KMS-11 (cell line): ENCODE results near the gene CIT.

Source experiments
- H2AFZ ChIP-seq: fragments of 200-600 bp; sonication (generic); 2 replicates; pipeline ENCODE4 v1.6.1; 2016; ENCODE audit warnings: antibody characterized with exemption, mixed run types, low read depth
- H3K27ac ChIP-seq: fragments of 200-600 bp; sonication (generic); 2 replicates; pipeline ENCODE4 v1.6.1; 2016; ENCODE audit warnings: mild to moderate bottlenecking, mixed run types
- H3K27me3 ChIP-seq: fragments of 200-600 bp; sonication (generic); 2 replicates; pipeline ENCODE4 v1.6.1; 2017; ENCODE audit warnings: mild to moderate bottlenecking, low read depth, mixed run types, moderate library complexity; ENCODE audit not compliant: insufficient read depth
- H3K36me3 ChIP-seq: fragments of 200-600 bp; sonication (generic); 2 replicates; pipeline ENCODE4 v1.6.1; 2017; ENCODE audit warnings: mild to moderate bottlenecking, mixed run types; ENCODE audit not compliant: insufficient read depth
- H3K4me1 ChIP-seq: fragments of 200-600 bp; sonication (generic); 2 replicates; pipeline ENCODE4 v1.6.1; 2016; ENCODE audit warnings: mild to moderate bottlenecking, low read depth, mixed run types; ENCODE audit not compliant: poor library complexity, severe bottlenecking
- H3K4me2 ChIP-seq: fragments of 200-600 bp; sonication (generic); 2 replicates; pipeline ENCODE4 v1.7.0; 2016; ENCODE audit warnings: mild to moderate bottlenecking, mixed run types
- H3K4me3 ChIP-seq: fragments of 200-600 bp; sonication (generic); IDR thresholded peaks from 2 replicates; pipeline ENCODE4 v1.6.1; 2017; ENCODE audit warnings: low read depth, low read length, mixed read lengths; ENCODE audit not compliant: insufficient read depth
- H3K79me2 ChIP-seq: fragments of 200-600 bp; sonication (generic); 2 replicates; pipeline ENCODE4 v1.6.1; 2016; ENCODE audit warnings: low read depth, mixed run types; ENCODE audit not compliant: insufficient read depth
- H3K9ac ChIP-seq: fragments of 200-600 bp; sonication (generic); 2 replicates; pipeline ENCODE4 v1.6.1; 2016; ENCODE audit warnings: mild to moderate bottlenecking, mixed run types
- H4K20me1 ChIP-seq: fragments of 200-600 bp; sonication (generic); 2 replicates; pipeline ENCODE4 v1.6.1; 2016; ENCODE audit warnings: mild to moderate bottlenecking, mixed run types; ENCODE audit not compliant: insufficient read depth
- CTCF ChIP-seq: fragments of 200-600 bp; sonication (generic); conservative IDR thresholded peaks from 2 replicates; pipeline ENCODE4 v1.6.1; 2017; ENCODE audit warnings: low read depth, mild to moderate bottlenecking, antibody characterized with exemption, low read length, moderate library complexity, mixed read lengths

Gene CIT

GRCh38 chr12:119883237-119883636 is 6.1 kb upstream of the CIT start:
- no peak overlapping the region for H3K9ac ChIP-seq
- no peaks in the 10 kb centered on the region for H3K27me3 ChIP-seq
- H3K79me2 ChIP-seq, result no peaks in the 10 kb centered on the region
- H3K4me1 ChIP-seq, result no peaks in the 10 kb centered on the region
- H3K36me3 ChIP-seq, result no peaks in the 10 kb centered on the region
- no peak overlapping the region for H2AFZ ChIP-seq
- H4K20me1 ChIP-seq, result no peaks in the 10 kb centered on the region
- no peak overlapping the region for H3K27ac ChIP-seq
- no peak overlapping the region for H3K4me2 ChIP-seq
- no peak for TF ChIP-seq CTCF
- no peak overlapping the region for H3K4me3 ChIP-seq

GRCh38 chr12:119877639-119877948 is 474 bp upstream of the CIT start:
- Histone ChIP-seq H3K27me3 (no peaks in the 10 kb centered on the region), H3K9ac (no peak overlapping the region), H3K36me3 (no peaks in the 10 kb centered on the region), H3K27ac (no peak overlapping the region), H3K79me2 (no peaks in the 10 kb centered on the region), H3K4me3 (no peak overlapping the region), H2AFZ (peak overlapping the region; percentile 82), H3K4me2 (peak overlapping the region; percentile 67), H3K4me1 (peaks cover 5% of the 10 kb centered on the region), H4K20me1 (no peaks in the 10 kb centered on the region)
- no peak for TF ChIP-seq CTCF

GRCh38 chr12:119870457-119870856 is 6.7 kb downstream of the CIT start:
- Histone ChIP-seq H3K4me1 (no peaks in the 10 kb centered on the region), H3K27ac (no peak overlapping the region), H3K9ac (no peak overlapping the region), H3K79me2 (no peaks in the 10 kb centered on the region), H2AFZ (no peak overlapping the region), H3K36me3 (no peaks in the 10 kb centered on the region; the same call in 1 of the 2 replicates), H3K4me2 (no peak overlapping the region), H3K4me3 (no peak overlapping the region), H3K27me3 (no peaks in the 10 kb centered on the region), H4K20me1 (no peaks in the 10 kb centered on the region)
- TF ChIP-seq CTCF, result no peak

GRCh38 chr12:119869720-119870119 is 7.4 kb downstream of the CIT start:
- TF ChIP-seq CTCF, result no peak
- Histone ChIP-seq H2AFZ (no peak overlapping the region), H4K20me1 (no peaks in the 10 kb centered on the region), H3K4me3 (no peak overlapping the region), H3K9ac (no peak overlapping the region), H3K4me2 (no peak overlapping the region), H3K79me2 (no peaks in the 10 kb centered on the region), H3K4me1 (no peaks in the 10 kb centered on the region), H3K27ac (no peak overlapping the region), H3K27me3 (no peaks in the 10 kb centered on the region), H3K36me3 (no peaks in the 10 kb centered on the region; the same call in 1 of the 2 replicates)

GRCh38 chr12:119868992-119869391 is 8.1 kb downstream of the CIT start:
- Histone ChIP-seq H3K27me3 (no peaks in the 10 kb centered on the region), H3K4me3 (no peak overlapping the region), H3K4me1 (no peaks in the 10 kb centered on the region), H3K79me2 (no peaks in the 10 kb centered on the region), H3K4me2 (no peak overlapping the region), H3K36me3 (no peaks in the 10 kb centered on the region; the same call in 1 of the 2 replicates), H4K20me1 (no peaks in the 10 kb centered on the region), H2AFZ (no peak overlapping the region), H3K9ac (no peak overlapping the region), H3K27ac (no peak overlapping the region)
- no peak for TF ChIP-seq CTCF
